A549 (cell line): ENCODE results near the gene KLF2. TPM values are rescaled to one million over a fixed set of nuclear protein-coding genes. Genes with fewer than 3 reads are reported as not detected.

Experiments
- ATAC-seq, 2 experiments: fragments of 200-7000 bp in 1 of 2; fragments of >200 bp in 1 of 2; cut with Nextera tagmentation in 1 of 2; cut with Tn5 transposase in 1 of 2; 3 replicates each; pipeline versions ENCODE4 v1.8.0 to v1.9.1; 2018 to 2020; ENCODE audit warnings: mild to moderate bottlenecking in 1 of 2, moderate library complexity in 1 of 2
- CTCF ChIA-PET: fragments of 300-600 bp; sonication (Branson Sonifier 250); formaldehyde crosslinking; extraction: SDS; loops from one replicate; lab custom pipeline; 2021; ENCODE audit warnings: antibody characterized with exemption, inconsistent platforms; lab: Yijun Ruan, JAX
- POLR2A ChIA-PET: fragments of 350-600 bp; formaldehyde crosslinking; extraction: SDS; loops from one replicate; lab custom pipeline; 2021; ENCODE audit warnings: antibody characterized with exemption, inconsistent platforms; lab: Yijun Ruan, JAX
- DNase-seq, 2 experiments: peaks; one replicate each; pipeline versions ENCODE4 v3.0.0 to v3.0.0-alpha.2; 2011 to 2016; ENCODE audit warnings: low read depth in 1 of 2, low spot score in 1 of 2
- FAIRE-seq: peaks from 2 replicates; lab custom pipeline; 2011; peaks lifted over from hg19 to GRCh38; lab: Jason Lieb, UNC
- H3K27ac ChIP-seq, 2 experiments: fragments of >200 bp; sonication (Bioruptor Twin); formaldehyde crosslinking; 3 replicates each; pipeline ENCODE4 v1.5.1; 2016 to 2017
- H3K4me1 ChIP-seq: fragments of >200 bp; sonication (Bioruptor Twin); formaldehyde crosslinking; 3 replicates; pipeline ENCODE4 v1.6.1; 2016
- H3K4me2 ChIP-seq: fragments of >200 bp; sonication (Bioruptor Twin); formaldehyde crosslinking; 3 replicates; pipeline ENCODE4 v1.6.1; 2016
- H3K4me3 ChIP-seq: fragments of >200 bp; sonication (Bioruptor Twin); formaldehyde crosslinking; 3 replicates; pipeline ENCODE4 v1.5.1; 2016
- H3K9me3 ChIP-seq: fragments of >200 bp; sonication (Bioruptor Twin); formaldehyde crosslinking; 3 replicates; pipeline ENCODE4 v1.6.1; 2016
- CHD4 ChIP-seq: fragments of 200-600 bp; sonication (generic); IDR thresholded peaks from 2 replicates; pipeline ENCODE4 v1.6.1; 2016; ENCODE audit warnings: antibody characterized with exemption, mild to moderate bottlenecking, borderline replicate concordance
- EP300 ChIP-seq, 2 experiments: fragments of >200 bp; sonication (Bioruptor Twin); formaldehyde crosslinking; IDR thresholded peaks; 2 replicates in 1 of 2; 3 replicates in 1 of 2; pipeline ENCODE4 v1.6.1; 2016 to 2017
- FOXS1 ChIP-seq: fragments of 250-450 bp; sonication (Bioruptor Pico); IDR thresholded peaks from 2 replicates; pipeline ENCODE4 v1.5.0; 2020; ENCODE audit warnings: mild to moderate bottlenecking, moderate library complexity
- NFE2L2 ChIP-seq: fragments of 150-350 bp; conservative IDR thresholded peaks from 2 replicates; pipeline ENCODE4 v1.6.1; 2014; ENCODE audit warnings: low read length
- RAD21 ChIP-seq, 2 experiments: fragments of >200 bp in 1 of 2; sonication (Bioruptor Twin) in 1 of 2; formaldehyde crosslinking in 1 of 2; IDR thresholded peaks in 1 of 2; conservative IDR thresholded peaks in 1 of 2; 2 replicates in 1 of 2; 3 replicates in 1 of 2; pipeline ENCODE4 v1.6.1; 2012 to 2018; ENCODE audit warnings: inconsistent platforms in 1 of 2
- RARB ChIP-seq: fragments of 250-450 bp; sonication (Bioruptor Pico); IDR thresholded peaks from 2 replicates; pipeline ENCODE4 v1.8.0; 2021; ENCODE audit warnings: mild to moderate bottlenecking, moderate library complexity
- RCOR1 ChIP-seq: fragments of 150-350 bp; IDR thresholded peaks from 2 replicates; pipeline ENCODE4 v1.6.1; 2014; ENCODE audit warnings: antibody characterized with exemption, low read length, low read depth
- RFX5 ChIP-seq: fragments of 450-650 bp; IDR thresholded peaks from 2 replicates; pipeline ENCODE4 v1.7.1; 2014; ENCODE audit warnings: antibody characterized with exemption, mild to moderate bottlenecking, moderate library complexity
- SREBF2 ChIP-seq: fragments of 450-650 bp; IDR thresholded peaks from 2 replicates; pipeline ENCODE4 v1.6.1; 2014; ENCODE audit warnings: mild to moderate bottlenecking, moderate library complexity
- ZSCAN20 ChIP-seq: fragments of 250-450 bp; sonication (Bioruptor Pico); IDR thresholded peaks from 2 replicates; pipeline ENCODE4 v1.8.0; 2022; ENCODE audit warnings: mild to moderate bottlenecking, moderate library complexity
- WGBS: methylation state at CpG from one replicate; pipeline ENCODE4 v1.1.6; 2017; ENCODE audit errors: missing lambda C conversion rate; 5-methylcytosine and 5-hydroxymethylcytosine counted together
- polyA plus RNA-seq, 4 experiments: library from polyadenylated mRNA; depleted of rRNA in 3 of 4; stranded (reverse); fragments of >200 nt; fragmentation: RNase III in 1 of 4; extraction: RNeasy Plus Mini Kit Qiagen cat#74134 plus additional on column Dnase treatment in 1 of 4; gene quantifications; 2 replicates in 3 of 4; 3 replicates in 1 of 4; pipeline ENCODE4 v1.2.3, GENCODE V29; 2011 to 2017
- TF ChIP-seq, protein P1 (sequence below): fragments of >200 bp; sonication (Bioruptor Twin); formaldehyde crosslinking; IDR thresholded peaks from 3 replicates; pipeline ENCODE4 v1.5.1; 2016
- TF ChIP-seq, protein P2 (sequence below): IDR thresholded peaks from 2 replicates; pipeline ENCODE4 v1.6.1; 2012
- TF ChIP-seq, protein P3 (sequence below): fragments of >200 bp; sonication (Bioruptor Twin); formaldehyde crosslinking; IDR thresholded peaks from 2 replicates; pipeline ENCODE4 v1.6.1; 2016

Gene KLF2
- polyA plus RNA-seq, 2 of the 4 experiments (the other 2 are of a cell fraction), result 3.4 to 6.9 TPM

DNA sequence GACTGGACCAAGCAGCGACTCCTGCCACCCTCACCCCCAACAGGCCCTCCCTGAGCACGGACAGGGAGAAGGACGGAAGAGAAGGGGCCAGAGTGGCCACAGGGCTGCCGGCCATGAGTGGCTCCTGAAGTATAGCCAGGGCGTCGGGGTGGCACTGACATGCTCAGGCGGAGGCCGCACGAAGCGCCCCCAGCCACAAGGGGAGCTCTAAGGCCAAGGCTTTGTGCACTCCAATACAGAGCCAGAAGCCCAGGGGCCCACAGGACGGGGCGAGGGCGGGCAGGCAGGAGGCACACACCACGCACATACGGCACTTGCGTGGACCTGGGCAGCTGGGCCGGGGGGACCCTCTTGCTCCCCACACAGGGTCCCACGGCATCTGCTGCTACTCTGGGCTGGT, 52.0 kb downstream of the KLF2 start:
- WGBS, result 88% methylated on average over 4 of the region's 18 CpGs
- Histone ChIP-seq H3K4me3 (no peak overlapping the region), H3K9me3 (no peaks in the 10 kb centered on the region), H3K4me1 (peaks cover 9% of the 10 kb centered on the region), H3K4me2 (no peak overlapping the region), H3K27ac (no peak overlapping the region)
- FAIRE-seq, result no peak
- POLR2A ChIA-PET, result no interaction called here
- CTCF ChIA-PET, result interaction anchor here (0.6 to 4.5 kb wide), 5 partner anchors 11 to 162 kb away, joined by 3 to 38 read pairs (median 8); no protein-coding TSS in a partner anchor
- peak; percentile 20 to 33 for DNase-seq
- ATAC-seq, result peak; percentile 92 to 95
- TF ChIP-seq CHD4 (no peak), FOXS1 (no peak), RAD21 (conservative IDR thresholded peaks at IDR 0.05 in 1 of 2, IDR thresholded peaks at IDR 0.05 in 1 of 2) (peak in 1 of 2 experiments; percentile 18; a peak in 1 of 5 replicates), RARB (CRISPR knock-in tag) (no peak), NFE2L2 (no peak)
- TF ChIP-seq, protein P1, sequence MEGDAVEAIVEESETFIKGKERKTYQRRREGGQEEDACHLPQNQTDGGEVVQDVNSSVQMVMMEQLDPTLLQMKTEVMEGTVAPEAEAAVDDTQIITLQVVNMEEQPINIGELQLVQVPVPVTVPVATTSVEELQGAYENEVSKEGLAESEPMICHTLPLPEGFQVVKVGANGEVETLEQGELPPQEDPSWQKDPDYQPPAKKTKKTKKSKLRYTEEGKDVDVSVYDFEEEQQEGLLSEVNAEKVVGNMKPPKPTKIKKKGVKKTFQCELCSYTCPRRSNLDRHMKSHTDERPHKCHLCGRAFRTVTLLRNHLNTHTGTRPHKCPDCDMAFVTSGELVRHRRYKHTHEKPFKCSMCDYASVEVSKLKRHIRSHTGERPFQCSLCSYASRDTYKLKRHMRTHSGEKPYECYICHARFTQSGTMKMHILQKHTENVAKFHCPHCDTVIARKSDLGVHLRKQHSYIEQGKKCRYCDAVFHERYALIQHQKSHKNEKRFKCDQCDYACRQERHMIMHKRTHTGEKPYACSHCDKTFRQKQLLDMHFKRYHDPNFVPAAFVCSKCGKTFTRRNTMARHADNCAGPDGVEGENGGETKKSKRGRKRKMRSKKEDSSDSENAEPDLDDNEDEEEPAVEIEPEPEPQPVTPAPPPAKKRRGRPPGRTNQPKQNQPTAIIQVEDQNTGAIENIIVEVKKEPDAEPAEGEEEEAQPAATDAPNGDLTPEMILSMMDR, result peak; percentile 27
- TF ChIP-seq, protein P2, sequence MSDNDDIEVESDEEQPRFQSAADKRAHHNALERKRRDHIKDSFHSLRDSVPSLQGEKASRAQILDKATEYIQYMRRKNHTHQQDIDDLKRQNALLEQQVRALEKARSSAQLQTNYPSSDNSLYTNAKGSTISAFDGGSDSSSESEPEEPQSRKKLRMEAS, result no peak

DNA sequence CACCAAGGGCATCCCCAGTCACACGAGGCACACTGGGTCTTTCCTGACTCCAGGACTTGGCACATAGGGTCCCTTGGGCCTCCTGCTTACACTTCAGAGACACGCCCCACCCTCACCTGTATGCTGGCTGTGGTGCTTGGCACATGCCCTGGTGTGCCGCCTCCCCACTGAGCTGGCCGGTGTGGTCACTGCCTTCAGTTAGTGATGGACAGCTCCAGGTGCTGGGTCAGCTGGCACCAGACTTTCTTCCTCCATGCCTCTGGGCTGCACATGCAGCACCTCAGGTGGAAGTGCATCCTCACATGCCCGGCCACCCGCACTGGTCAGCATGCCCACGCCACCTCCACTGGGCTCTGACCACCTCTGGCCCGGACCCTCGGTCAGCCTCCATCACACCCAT, 52.9 kb downstream of the KLF2 start:
- TF ChIP-seq EP300 (IDR thresholded peaks at IDR 0.05), result no peak
- TF ChIP-seq RCOR1, result no peak
- no peak for TF ChIP-seq SREBF2
- TF ChIP-seq, protein P3, sequence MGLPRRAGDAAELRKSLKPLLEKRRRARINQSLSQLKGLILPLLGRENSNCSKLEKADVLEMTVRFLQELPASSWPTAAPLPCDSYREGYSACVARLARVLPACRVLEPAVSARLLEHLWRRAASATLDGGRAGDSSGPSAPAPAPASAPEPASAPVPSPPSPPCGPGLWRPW, result no peak
- no peak for TF ChIP-seq RFX5
- no peak for TF ChIP-seq ZSCAN20
- TF ChIP-seq, all 56 proteins: peak for 0
- FAIRE-seq (no peak), ATAC-seq (no peak), DNase-seq (no peak)
- POLR2A ChIA-PET, result no interaction called here
- peaks cover 9% of the 10 kb centered on the region for H3K4me1 ChIP-seq
- H3K4me3 ChIP-seq, result no peak overlapping the region
- WGBS, result 95% methylated on average over 5 of the region's 9 CpGs
- CTCF ChIA-PET, result interaction anchor here (0.9 to 4.5 kb wide), 5 partner anchors 9 to 131 kb away, joined by 3 to 38 read pairs (median 8); no protein-coding TSS in a partner anchor
- H3K27ac ChIP-seq, result no peak overlapping the region
- H3K9me3 ChIP-seq, result no peaks in the 10 kb centered on the region
- H3K4me2 ChIP-seq, result no peak overlapping the region

Other genes with a start within 250 kb of the KLF2 start
- gene TPM4, start 248.3 kb upstream of the KLF2 start, polyA plus RNA-seq (2011; rRNA removed), result 474 and 777 TPM in 2 replicates
- gene TPM4, start 248.3 kb upstream of the KLF2 start, polyA plus RNA-seq (2017; fragmentation: RNase III; extraction: RNeasy Plus Mini Kit Qiagen cat#74134 plus additional on column Dnase treatment), result 610 to 921 TPM (median 860 TPM) in 3 replicates
- gene RAB8A, start 212.9 kb upstream of the KLF2 start, polyA plus RNA-seq (2011; rRNA removed), result 69.4 and 91.4 TPM in 2 replicates
- gene RAB8A, start 212.9 kb upstream of the KLF2 start, polyA plus RNA-seq (2017; fragmentation: RNase III; extraction: RNeasy Plus Mini Kit Qiagen cat#74134 plus additional on column Dnase treatment), result 89.2 to 101 TPM (median 90.1 TPM) in 3 replicates
- 0.05 and 0.16 TPM in 2 replicates for gene HSH2D, start 181.1 kb upstream of the KLF2 start, polyA plus RNA-seq (2011; rRNA removed)
- gene HSH2D, start 181.1 kb upstream of the KLF2 start, polyA plus RNA-seq (2017; fragmentation: RNase III; extraction: RNeasy Plus Mini Kit Qiagen cat#74134 plus additional on column Dnase treatment), result not detected in 3 replicates
- gene CIB3, start 151.3 kb upstream of the KLF2 start, polyA plus RNA-seq (2011; rRNA removed), result not detected in 2 replicates
- gene CIB3, start 151.3 kb upstream of the KLF2 start, polyA plus RNA-seq (2017; fragmentation: RNase III; extraction: RNeasy Plus Mini Kit Qiagen cat#74134 plus additional on column Dnase treatment), result not detected in 3 replicates
- gene FAM32A, start 139.4 kb upstream of the KLF2 start, polyA plus RNA-seq (2011; rRNA removed), result 97.6 and 108 TPM in 2 replicates
- gene FAM32A, start 139.4 kb upstream of the KLF2 start, polyA plus RNA-seq (2017; fragmentation: RNase III; extraction: RNeasy Plus Mini Kit Qiagen cat#74134 plus additional on column Dnase treatment), result 80.8 to 85.1 TPM (median 84.7 TPM) in 3 replicates
- gene AP1M1, start 126.9 kb upstream of the KLF2 start, polyA plus RNA-seq (2011; rRNA removed), result 37.8 and 42.5 TPM in 2 replicates
- 63.0 to 68.0 TPM (median 63.6 TPM) in 3 replicates for gene AP1M1, start 126.9 kb upstream of the KLF2 start, polyA plus RNA-seq (2017; fragmentation: RNase III; extraction: RNeasy Plus Mini Kit Qiagen cat#74134 plus additional on column Dnase treatment)
- 10.7 and 12.8 TPM in 2 replicates for gene EPS15L1, start 147.1 kb downstream of the KLF2 start, polyA plus RNA-seq (2011; rRNA removed)
- 10.0 to 11.2 TPM (median 10.5 TPM) in 3 replicates for gene EPS15L1, start 147.1 kb downstream of the KLF2 start, polyA plus RNA-seq (2017; fragmentation: RNase III; extraction: RNeasy Plus Mini Kit Qiagen cat#74134 plus additional on column Dnase treatment)
- gene CALR3, start 171.3 kb downstream of the KLF2 start, polyA plus RNA-seq (2011; rRNA removed), result 0.10 and 0.11 TPM in 2 replicates
- gene CALR3, start 171.3 kb downstream of the KLF2 start, polyA plus RNA-seq (2017; fragmentation: RNase III; extraction: RNeasy Plus Mini Kit Qiagen cat#74134 plus additional on column Dnase treatment), result not detected in 3 replicates
- gene C19orf44, start 171.6 kb downstream of the KLF2 start, polyA plus RNA-seq (2011; rRNA removed), result 2.7 and 2.9 TPM in 2 replicates
- gene C19orf44, start 171.6 kb downstream of the KLF2 start, polyA plus RNA-seq (2017; fragmentation: RNase III; extraction: RNeasy Plus Mini Kit Qiagen cat#74134 plus additional on column Dnase treatment), result 2.7 to 3.4 TPM (median 3.0 TPM) in 3 replicates
- 4.4 and 6.5 TPM in 2 replicates for gene CHERP, start 217.6 kb downstream of the KLF2 start, polyA plus RNA-seq (2011; rRNA removed)
- 23.6 to 24.6 TPM (median 24.4 TPM) in 3 replicates for gene CHERP, start 217.6 kb downstream of the KLF2 start, polyA plus RNA-seq (2017; fragmentation: RNase III; extraction: RNeasy Plus Mini Kit Qiagen cat#74134 plus additional on column Dnase treatment)
- 25.1 and 30.8 TPM in 2 replicates for gene SLC35E1, start 247.6 kb downstream of the KLF2 start, polyA plus RNA-seq (2011; rRNA removed)
- 15.7 to 17.2 TPM (median 16.7 TPM) in 3 replicates for gene SLC35E1, start 247.6 kb downstream of the KLF2 start, polyA plus RNA-seq (2017; fragmentation: RNase III; extraction: RNeasy Plus Mini Kit Qiagen cat#74134 plus additional on column Dnase treatment)